Pulmonary artery endothelial cell (primary cell): ENCODE results near the gene MTTP. TPM values are rescaled to one million over a fixed set of nuclear protein-coding genes. Genes with fewer than 3 reads are reported as not detected.

Source experiments
- DNase-seq: peaks from one replicate; pipeline ENCODE4 v3.0.0-alpha.2; 2011; ENCODE audit warnings: low read depth, low spot score
- total RNA-seq: library from RNA; depleted of rRNA; stranded (reverse); fragments of >200 nt; gene quantifications from 2 replicates; pipeline ENCODE4 v1.2.3, GENCODE V29; 2014

Gene MTTP
- total RNA-seq, 1 donor from 2014 or later, result under 0.01 TPM

- DNase-seq, result no peak
Measured at GRCh38 chr4:99669084-99669483, 94.5 kb downstream of the MTTP start.

GRCh38 chr4:99670409-99671073 lies 95.9 kb downstream of the MTTP start:
- DNase-seq, result no peak

Other genes with a start within 250 kb of the MTTP start
- gene ADH1C, start 222.1 kb upstream of the MTTP start, total RNA-seq, result not detected in 2 replicates
- gene ADH7, start 139.5 kb upstream of the MTTP start, total RNA-seq, result not detected in 2 replicates
- gene C4orf17, start 63.8 kb upstream of the MTTP start, total RNA-seq, result not detected in 2 replicates
- 7.2 and 10.9 TPM in 2 replicates for gene TRMT10A, start 10.8 kb upstream of the MTTP start, total RNA-seq
- not detected in 2 replicates for gene C4orf54, start 83.0 kb downstream of the MTTP start, total RNA-seq
- gene DAPP1, start 242.0 kb downstream of the MTTP start, total RNA-seq, result not detected in 2 replicates